Pancreas (tissue), 10 donors: ENCODE results near the gene FKBP11. TPM values are rescaled to one million over a fixed set of nuclear protein-coding genes. Genes with fewer than 3 reads are reported as not detected.

Experiments used
- ATAC-seq, 4 donors: fragments of 200-7000 bp; cut with Tn5 transposase; one replicate each; pipeline versions ENCODE4 v1.8.0 to v1.9.1; 2020; ENCODE audit warnings: mild to moderate bottlenecking in 4 of 4, moderate library complexity in 4 of 4
- DNase-seq, 6 donors: peaks; one replicate each; pipeline ENCODE4 v3.0.0-alpha.2; 2020
- FAIRE-seq: peaks from 2 replicates; lab custom pipeline; 2012; peaks lifted over from hg19 to GRCh38; lab: Jason Lieb, UNC
- H3K27ac ChIP-seq, 4 donors: fragments of 200-600 bp; sonication (generic); 1 replicate in 3 of 4; 2 replicates in 1 of 4; pipeline versions ENCODE4 v1.5.0 to v1.8.0; 2020
- H3K27me3 ChIP-seq, 4 donors: fragments of 200-600 bp; one replicate each; pipeline ENCODE4 v1.8.0; 2021
- H3K36me3 ChIP-seq, 3 donors: fragments of 200-600 bp; sonication (generic) in 1 of 3; one replicate each; pipeline versions ENCODE4 v1.5.0 to v1.8.0; 2020 to 2021
- H3K4me1 ChIP-seq, 3 donors: fragments of 200-600 bp; one replicate each; pipeline ENCODE4 v1.8.0; 2021
- H3K4me3 ChIP-seq, 4 donors: fragments of 200-600 bp; sonication (generic) in 2 of 4; one replicate each; pipeline versions ENCODE4 v1.5.0 to v1.8.0; 2020 to 2021
- H3K9me3 ChIP-seq, 4 donors: fragments of 200-600 bp; one replicate each; pipeline ENCODE4 v1.8.0; 2021
- CTCF ChIP-seq, 4 donors: fragments of 200-600 bp; sonication (generic) in 3 of 4; IDR thresholded peaks; one replicate each; pipeline versions ENCODE4 v1.5.0 to v1.8.0; 2021; ENCODE audit warnings: antibody characterized with exemption in 4 of 4
- WGBS, 2 donors: extraction: QIAGEN DNeasy Blood & Tissue Kit; methylation state at CpG; one replicate each; pipeline ENCODE4 v1.1.7; 2013; 5-methylcytosine and 5-hydroxymethylcytosine counted together
- intact Hi-C, 3 donors: fragments of 100-400 bp; cut with DNase I; formaldehyde crosslinking; loops; one replicate each; pipeline versions ENCODE4 v1.11.1 to v1.14.2; 2022
- polyA plus RNA-seq, 2 donors: library from polyadenylated mRNA; stranded (reverse); fragments of 200-250 nt; gene quantifications; one replicate each; pipeline ENCODE4 v1.2.3, GENCODE V29; 2013
- total RNA-seq, 6 donors: library from RNA; stranded (reverse); fragmentation: NEBNext Ultra II Directional in 4 of 6; extraction: Animal tissue kit (Norgen Biotek cat#: 25700) in 4 of 6; gene quantifications; one replicate each; pipeline versions ENCODE4 v1.2.1 to v1.2.4, GENCODE V29; 2021 to 2023
- donor health status: healthy with polysubstance abuse.
- donor health status: DM: no; HTN: no; CAD: no; lungs with moderate emphysema.
- donor health status: DM: no; HTN: no; CAD: no.
- donor health status: control.
- donor health status: control.
- donor health status: Bipolar disorder and iron deficiency.
- donor health status: DM: yes; HTN: yes; CAD: no.
- donor health status: DM: no; HTN: no; CAD: no.
- donor health status: DM: no; HTN: no; CAD: no.
- donor health status: DM: yes; HTN: yes; CAD: no.

The FKBP11 gene
- total and polyA plus RNA-seq, 8 donors = 70.9 to 155 (median 127) TPM

GRCh38 chr12:48932878-48933277 is 7.6 kb upstream of the FKBP11 start:
- Histone ChIP-seq H3K27me3 (no peaks in the 10 kb centered on the region), H3K36me3 (no peaks in the 10 kb centered on the region), H3K4me3 (no peak overlapping the region), H3K9me3 (no peaks in the 10 kb centered on the region), H3K27ac (no peak overlapping the region), H3K4me1 (no peaks in the 10 kb centered on the region)
- DNase-seq (no peak), FAIRE-seq (no peak), ATAC-seq (no peak)
- 64 to 89% methylated on average over 2 of the region's 2 CpGs for WGBS, 2 donors
- no peak for TF ChIP-seq CTCF (IDR thresholded peaks at IDR 0.05)
- intact Hi-C loops = no loop called here

- intact Hi-C loops = no loop called here
Observed at GRCh38 chr12:48930475-48930874, 5.2 kb upstream of the FKBP11 start.

GRCh38 chr12:48929551-48929950 is 4.3 kb upstream of the FKBP11 start:
- Histone ChIP-seq H3K36me3 (no peaks in the 10 kb centered on the region), H3K4me3 (no peak overlapping the region), H3K27me3 (no peaks in the 10 kb centered on the region), H3K4me1 (peaks cover 0 to 4% (median 0%) of the 10 kb centered on the region in 3 donors), H3K27ac (no peak overlapping the region), H3K9me3 (no peaks in the 10 kb centered on the region)
- WGBS, 2 donors = 90 to 96% methylated on average over 1 of the region's 1 CpG
- no peak for FAIRE-seq
- intact Hi-C loops = no loop called here
- ATAC-seq = no peak
- no peak for DNase-seq
- no peak for TF ChIP-seq CTCF (IDR thresholded peaks at IDR 0.05)

More at GRCh38 chr12:48930475-48930874, 5.2 kb upstream of the FKBP11 start:
- Histone ChIP-seq H3K36me3 (no peaks in the 10 kb centered on the region), H3K27me3 (no peaks in the 10 kb centered on the region), H3K9me3 (no peaks in the 10 kb centered on the region), H3K4me1 (peaks cover 0 to 3% (median 0%) of the 10 kb centered on the region in 3 donors), H3K4me3 (no peak overlapping the region), H3K27ac (no peak overlapping the region)
- DNase-seq = no peak
- TF ChIP-seq CTCF (IDR thresholded peaks at IDR 0.05) = no peak
- FAIRE-seq = no peak
- no peak for ATAC-seq
- WGBS, 2 donors = 84 to 87% methylated on average over 4 of the region's 4 CpGs

- TF ChIP-seq CTCF (IDR thresholded peaks at IDR 0.05) = no peak
- 89 to 93% methylated on average over 2 of the region's 2 CpGs for WGBS, 2 donors
- intact Hi-C loops = no loop called here
- no peak overlapping the region for H3K4me3 ChIP-seq
- H3K27me3 ChIP-seq = no peaks in the 10 kb centered on the region
- no peak for ATAC-seq
- no peak for FAIRE-seq
- H3K9me3 ChIP-seq = no peaks in the 10 kb centered on the region
- no peak for DNase-seq
- peaks cover 0 to 8% (median 0%) of the 10 kb centered on the region in 3 donors for H3K4me1 ChIP-seq
- H3K36me3 ChIP-seq = no peaks in the 10 kb centered on the region
- H3K27ac ChIP-seq = no peak overlapping the region
Observed at GRCh38 chr12:48927261-48927660, 2.0 kb upstream of the FKBP11 start.

- WGBS, 2 donors = 0% methylated on average over 34 to 43 of the region's 43 CpGs
- ATAC-seq (peak; percentile 77 to 91 (median 86)), FAIRE-seq (no peak), DNase-seq (peak; percentile 49 to 87 (median 66))
- Histone ChIP-seq H3K4me1 (peaks cover 0 to 8% (median 0%) of the 10 kb centered on the region in 3 donors), H3K27me3 (no peaks in the 10 kb centered on the region), H3K27ac (peak overlapping the region; percentile 33 to 76 (median 66)), H3K9me3 (no peaks in the 10 kb centered on the region), H3K36me3 (no peaks in the 10 kb centered on the region), H3K4me3 (peak overlapping the region; percentile 79 to 98 (median 86))
- TF ChIP-seq CTCF (IDR thresholded peaks at IDR 0.05) = peak in 3 of 4 donors; percentile 24 to 50 (median 31)
- intact Hi-C loops = no loop called here
Observed at GRCh38 chr12:48924617-48925303, 532 bp downstream of the FKBP11 start.
